Panc1 (cell line): ENCODE measurements around the gene BMF.

Experiments used
- SIN3A ChIP-seq: IDR thresholded peaks from 2 replicates; pipeline ENCODE4 v1.6.1; 2012; ENCODE audit warnings: low read depth, mild to moderate bottlenecking, low read length, moderate library complexity, borderline replicate concordance; ENCODE audit not compliant: insufficient read depth
- TF ChIP-seq, protein P1 (sequence below): fragments of 450-650 bp; IDR thresholded peaks from 2 replicates; pipeline ENCODE4 v1.5.1; 2017; ENCODE audit warnings: mild to moderate bottlenecking
- TF ChIP-seq, protein P2 (sequence below), 2 experiments: IDR thresholded peaks; 2 replicates each; pipeline ENCODE4 v1.6.1; 2011 to 2012; ENCODE audit warnings: low read depth in 2 of 2, control low read depth in 1 of 2, low read length in 1 of 2, mild to moderate bottlenecking in 1 of 2, moderate library complexity in 1 of 2; ENCODE audit not compliant: insufficient read depth in 1 of 2

DNA sequence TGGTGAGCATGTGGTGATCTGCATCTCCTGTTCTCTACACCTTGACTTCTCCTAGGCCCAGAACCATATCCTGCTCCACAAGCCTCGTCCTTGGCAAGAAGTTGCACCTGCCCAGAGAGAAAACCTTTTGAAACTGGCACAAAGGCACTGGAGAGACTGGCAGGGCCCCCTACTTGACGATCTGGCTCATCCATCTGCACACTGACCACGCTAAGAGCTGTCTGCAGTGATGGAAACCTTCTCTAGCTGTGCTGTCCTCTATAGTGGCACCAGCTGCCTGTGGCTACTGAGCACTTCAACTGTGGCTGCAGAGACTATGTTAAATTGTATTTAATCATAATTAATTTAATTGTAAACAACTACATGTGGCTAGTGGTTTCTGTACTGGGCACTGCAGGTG, 43.5 kb downstream of the BMF start:
- TF ChIP-seq, protein P1, sequence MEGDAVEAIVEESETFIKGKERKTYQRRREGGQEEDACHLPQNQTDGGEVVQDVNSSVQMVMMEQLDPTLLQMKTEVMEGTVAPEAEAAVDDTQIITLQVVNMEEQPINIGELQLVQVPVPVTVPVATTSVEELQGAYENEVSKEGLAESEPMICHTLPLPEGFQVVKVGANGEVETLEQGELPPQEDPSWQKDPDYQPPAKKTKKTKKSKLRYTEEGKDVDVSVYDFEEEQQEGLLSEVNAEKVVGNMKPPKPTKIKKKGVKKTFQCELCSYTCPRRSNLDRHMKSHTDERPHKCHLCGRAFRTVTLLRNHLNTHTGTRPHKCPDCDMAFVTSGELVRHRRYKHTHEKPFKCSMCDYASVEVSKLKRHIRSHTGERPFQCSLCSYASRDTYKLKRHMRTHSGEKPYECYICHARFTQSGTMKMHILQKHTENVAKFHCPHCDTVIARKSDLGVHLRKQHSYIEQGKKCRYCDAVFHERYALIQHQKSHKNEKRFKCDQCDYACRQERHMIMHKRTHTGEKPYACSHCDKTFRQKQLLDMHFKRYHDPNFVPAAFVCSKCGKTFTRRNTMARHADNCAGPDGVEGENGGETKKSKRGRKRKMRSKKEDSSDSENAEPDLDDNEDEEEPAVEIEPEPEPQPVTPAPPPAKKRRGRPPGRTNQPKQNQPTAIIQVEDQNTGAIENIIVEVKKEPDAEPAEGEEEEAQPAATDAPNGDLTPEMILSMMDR = no peak
- no peak for TF ChIP-seq SIN3A
- TF ChIP-seq, protein P2, sequence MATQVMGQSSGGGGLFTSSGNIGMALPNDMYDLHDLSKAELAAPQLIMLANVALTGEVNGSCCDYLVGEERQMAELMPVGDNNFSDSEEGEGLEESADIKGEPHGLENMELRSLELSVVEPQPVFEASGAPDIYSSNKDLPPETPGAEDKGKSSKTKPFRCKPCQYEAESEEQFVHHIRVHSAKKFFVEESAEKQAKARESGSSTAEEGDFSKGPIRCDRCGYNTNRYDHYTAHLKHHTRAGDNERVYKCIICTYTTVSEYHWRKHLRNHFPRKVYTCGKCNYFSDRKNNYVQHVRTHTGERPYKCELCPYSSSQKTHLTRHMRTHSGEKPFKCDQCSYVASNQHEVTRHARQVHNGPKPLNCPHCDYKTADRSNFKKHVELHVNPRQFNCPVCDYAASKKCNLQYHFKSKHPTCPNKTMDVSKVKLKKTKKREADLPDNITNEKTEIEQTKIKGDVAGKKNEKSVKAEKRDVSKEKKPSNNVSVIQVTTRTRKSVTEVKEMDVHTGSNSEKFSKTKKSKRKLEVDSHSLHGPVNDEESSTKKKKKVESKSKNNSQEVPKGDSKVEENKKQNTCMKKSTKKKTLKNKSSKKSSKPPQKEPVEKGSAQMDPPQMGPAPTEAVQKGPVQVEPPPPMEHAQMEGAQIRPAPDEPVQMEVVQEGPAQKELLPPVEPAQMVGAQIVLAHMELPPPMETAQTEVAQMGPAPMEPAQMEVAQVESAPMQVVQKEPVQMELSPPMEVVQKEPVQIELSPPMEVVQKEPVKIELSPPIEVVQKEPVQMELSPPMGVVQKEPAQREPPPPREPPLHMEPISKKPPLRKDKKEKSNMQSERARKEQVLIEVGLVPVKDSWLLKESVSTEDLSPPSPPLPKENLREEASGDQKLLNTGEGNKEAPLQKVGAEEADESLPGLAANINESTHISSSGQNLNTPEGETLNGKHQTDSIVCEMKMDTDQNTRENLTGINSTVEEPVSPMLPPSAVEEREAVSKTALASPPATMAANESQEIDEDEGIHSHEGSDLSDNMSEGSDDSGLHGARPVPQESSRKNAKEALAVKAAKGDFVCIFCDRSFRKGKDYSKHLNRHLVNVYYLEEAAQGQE (IDR thresholded peaks at IDR 0.05; ENCODE audit: insufficient read depth in 1 of 2, low read depth in 2 of 2, low read length in 1 of 2) = no peak
